ENCODE data around the gene LARP4B.
"Not testable (repeated sequence)": the region's sequence is repeated elsewhere in the genome, so short reads cannot be mapped to it uniquely, and the experiment has no call there.

The LARP4B gene

DNA sequence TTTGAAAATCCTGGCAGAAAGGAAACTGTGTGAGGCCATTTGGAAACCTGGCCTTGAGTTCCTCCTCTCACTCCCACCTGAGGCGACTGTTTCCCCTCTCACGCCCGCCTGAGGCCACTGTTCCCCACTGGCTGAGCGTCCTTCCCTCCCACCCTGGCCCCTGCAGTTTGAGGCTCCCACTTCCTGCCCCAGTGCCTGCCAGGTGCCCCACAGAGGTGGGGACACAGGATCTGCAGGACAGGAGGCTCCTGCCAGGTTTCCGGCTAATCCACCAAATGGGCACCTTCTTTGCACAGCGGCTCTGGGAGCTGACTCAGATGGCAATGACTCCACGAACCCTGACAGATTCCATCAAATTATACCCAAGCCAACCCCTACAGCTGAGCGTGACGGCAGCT is 24.3 kb upstream of the LARP4B start:
- no peak for ATAC-seq

DNA sequence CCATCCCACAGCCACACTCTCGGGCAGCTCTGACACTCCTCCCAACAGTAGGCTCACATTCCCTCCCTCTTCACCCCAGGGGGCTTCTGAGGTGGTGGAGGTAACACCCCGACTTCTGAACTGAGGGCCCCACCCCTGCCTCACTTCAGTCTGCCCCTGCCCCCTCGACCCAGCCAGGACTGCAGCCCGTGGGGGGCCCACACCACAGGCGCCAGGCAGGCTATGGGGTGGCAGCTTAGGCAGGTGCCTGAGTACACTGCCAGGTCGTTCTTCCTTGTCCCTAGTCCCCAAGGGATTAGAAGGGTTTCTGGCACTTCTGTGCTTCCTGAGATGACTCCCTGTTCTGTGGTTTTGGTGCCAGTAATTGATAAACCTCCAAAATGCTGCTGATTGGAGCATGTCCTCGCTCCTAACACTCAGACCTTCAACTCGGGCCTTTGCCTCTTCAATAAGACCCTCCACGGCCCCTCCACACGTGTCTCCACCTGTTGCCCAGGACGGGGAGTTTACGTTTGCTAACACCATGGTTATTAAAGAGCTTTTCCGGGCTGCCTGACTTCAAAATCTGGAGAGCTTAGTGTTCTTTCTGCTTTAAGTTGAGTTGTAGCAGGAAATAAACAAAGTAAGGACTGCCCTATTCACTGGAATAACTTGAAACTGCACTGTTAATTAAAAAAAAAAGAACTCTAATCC is 23.8 kb upstream of the LARP4B start:
- no peak for ATAC-seq

GRCh38 chr10:954396-954795 is 22.9 kb upstream of the LARP4B start:
- no peak for ATAC-seq

- ATAC-seq, result no peak
Measured at GRCh38 chr10:953836-954235, 22.3 kb upstream of the LARP4B start.

DNA sequence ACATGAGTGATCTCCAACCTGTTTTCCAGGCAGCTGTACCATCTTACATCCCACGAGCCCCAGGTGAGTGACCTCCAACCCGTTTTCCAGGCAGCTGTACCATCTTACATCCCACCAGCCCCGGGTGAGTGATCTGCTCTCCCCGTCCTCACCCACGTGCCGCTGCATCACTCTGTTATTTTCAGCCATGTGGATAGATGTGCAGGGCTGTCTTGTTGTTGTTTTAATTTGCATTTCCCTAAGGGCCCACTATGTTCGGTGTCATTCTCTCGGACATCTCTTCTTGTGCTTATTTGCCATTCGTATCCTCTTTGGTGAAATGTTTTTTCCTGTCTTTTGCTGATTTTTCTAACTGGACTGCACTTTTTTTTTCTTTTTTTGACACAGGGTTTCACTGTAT is 17.9 kb upstream of the LARP4B start:
- ATAC-seq, result no peak

GRCh38 chr10:948347-948746 is 16.8 kb upstream of the LARP4B start:
- ATAC-seq, result no peak

- no peak for ATAC-seq
Measured at GRCh38 chr10:947881-948280, 16.4 kb upstream of the LARP4B start.

DNA sequence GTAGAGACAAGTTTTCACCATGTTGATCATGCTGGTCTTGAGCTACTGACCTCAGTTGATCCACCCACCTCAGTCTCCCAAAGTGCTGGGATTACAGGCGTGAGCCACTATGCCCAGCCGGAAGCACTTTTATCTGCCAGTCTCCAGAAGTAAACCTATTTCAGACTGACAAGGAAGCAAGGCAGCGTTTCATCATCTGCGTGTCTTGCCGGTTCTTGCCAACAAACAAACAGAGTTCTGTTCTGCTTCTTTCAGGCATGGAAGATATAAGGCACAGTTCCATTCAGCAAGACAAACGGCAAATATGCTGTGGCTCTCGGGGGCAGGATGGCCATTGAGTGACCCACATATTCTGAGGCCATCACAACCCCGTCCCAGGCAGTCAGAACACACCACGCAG is 15.5 kb upstream of the LARP4B start:
- no peak for ATAC-seq

- ATAC-seq, result no peak
Measured at GRCh38 chr10:945778-946177, 14.3 kb upstream of the LARP4B start.

DNA sequence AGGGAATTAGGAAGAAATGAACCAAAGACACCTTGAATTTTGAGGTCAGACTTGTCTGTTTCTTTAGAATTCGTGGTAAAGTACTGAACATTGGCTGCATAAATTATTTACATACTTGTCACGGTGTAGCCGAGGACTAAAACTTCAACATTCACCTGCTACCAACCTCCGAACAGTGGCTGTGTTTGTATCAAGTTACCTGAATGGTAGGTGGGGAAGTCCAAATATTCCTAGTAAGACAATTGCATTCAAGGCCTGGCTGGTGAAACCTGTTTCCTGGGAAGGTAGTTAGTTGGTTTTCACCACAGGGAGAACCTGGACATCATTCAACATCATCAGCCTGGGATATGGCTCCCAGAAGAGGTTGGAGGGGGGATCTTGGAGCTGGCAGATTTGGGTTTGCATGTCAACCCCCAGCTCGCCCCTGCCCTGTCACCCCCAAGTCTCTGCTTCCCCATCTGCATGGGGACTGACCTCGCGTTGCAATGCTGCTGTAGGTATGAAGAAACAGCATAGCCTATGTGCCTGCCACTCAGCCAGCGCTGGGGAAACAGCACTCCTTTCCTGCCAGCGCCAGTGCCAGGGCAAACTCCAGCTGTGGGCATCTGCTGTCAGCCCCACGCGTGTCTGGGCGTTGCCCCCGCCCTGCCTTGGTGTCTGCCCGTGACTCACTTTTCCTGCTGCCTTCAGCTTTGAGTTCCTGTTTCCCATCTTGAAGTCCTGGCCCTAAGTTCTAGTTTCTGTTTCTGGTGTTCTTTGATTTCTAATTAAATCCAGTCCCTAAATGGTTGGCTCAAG is 12.7 kb upstream of the LARP4B start:
- peak; percentile 38 to 53 for ATAC-seq

DNA sequence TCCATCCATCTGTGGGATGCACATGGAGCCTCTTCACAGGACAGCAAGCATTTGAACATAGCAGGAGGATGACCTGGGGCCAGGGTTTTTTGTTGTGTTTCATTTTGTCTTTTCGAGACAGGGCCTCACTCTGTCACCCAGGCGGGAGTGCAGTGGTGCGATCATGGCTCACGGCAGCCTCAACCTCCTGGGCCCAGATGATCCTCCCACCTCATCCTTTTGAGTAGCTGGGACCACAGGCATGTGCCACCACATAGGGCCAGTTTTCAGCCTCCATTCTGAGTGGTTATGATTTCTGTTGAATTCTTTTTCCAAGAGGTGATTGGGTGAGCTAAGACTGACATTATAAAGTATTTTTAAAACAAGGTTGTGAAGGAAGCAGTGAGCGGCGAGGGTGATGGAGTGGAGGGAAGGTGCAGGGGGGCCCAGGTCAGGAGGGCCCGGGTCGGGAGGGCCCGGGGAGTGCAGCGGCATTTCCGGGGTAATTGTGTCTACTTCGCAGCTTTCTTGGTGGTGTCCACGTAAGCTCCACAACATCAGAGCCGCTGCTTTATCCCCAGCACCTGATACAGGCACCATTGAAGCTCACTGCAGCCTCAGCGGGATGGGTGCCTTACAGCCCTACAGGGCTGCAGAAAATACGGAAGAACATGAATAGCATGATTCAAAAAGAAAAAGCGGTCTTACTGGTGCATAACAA is 12.0 kb upstream of the LARP4B start:
- no peak for ATAC-seq

DNA sequence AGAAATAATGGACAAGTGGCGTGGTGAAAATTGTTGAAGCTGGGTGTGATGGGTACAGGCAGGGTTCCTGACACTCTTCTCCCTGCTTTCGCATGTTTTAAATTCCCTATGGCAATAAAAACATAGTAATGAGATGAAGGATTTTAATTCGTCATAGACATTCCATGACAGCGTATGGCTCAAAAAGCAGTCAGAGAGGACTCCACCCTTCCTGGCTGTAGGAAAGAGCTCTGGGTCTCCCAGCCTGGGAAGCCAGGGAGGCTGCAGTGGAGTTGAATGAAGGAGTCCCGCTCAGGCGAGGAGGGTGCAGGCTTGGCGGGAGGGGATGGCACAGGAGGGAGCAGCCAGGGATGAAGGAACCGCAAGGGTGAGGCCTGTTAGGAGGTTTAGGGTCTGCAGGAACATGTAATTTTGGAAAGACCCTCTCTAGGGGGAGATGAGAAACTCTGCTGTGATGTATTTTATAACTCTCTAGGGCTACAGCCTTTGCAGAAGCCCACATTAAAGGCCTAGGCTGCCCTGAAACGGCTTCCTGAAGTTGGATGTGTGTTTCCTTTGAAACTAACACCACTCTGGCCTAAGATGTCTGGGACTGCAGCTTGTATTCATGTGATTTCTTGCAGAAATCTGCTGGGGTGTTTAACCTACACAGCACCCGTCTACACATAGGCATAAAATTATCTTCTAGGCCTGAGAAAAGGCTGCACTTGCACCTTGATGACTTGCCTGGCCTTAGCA is 7.6 kb upstream of the LARP4B start:
- no peak for ATAC-seq

DNA sequence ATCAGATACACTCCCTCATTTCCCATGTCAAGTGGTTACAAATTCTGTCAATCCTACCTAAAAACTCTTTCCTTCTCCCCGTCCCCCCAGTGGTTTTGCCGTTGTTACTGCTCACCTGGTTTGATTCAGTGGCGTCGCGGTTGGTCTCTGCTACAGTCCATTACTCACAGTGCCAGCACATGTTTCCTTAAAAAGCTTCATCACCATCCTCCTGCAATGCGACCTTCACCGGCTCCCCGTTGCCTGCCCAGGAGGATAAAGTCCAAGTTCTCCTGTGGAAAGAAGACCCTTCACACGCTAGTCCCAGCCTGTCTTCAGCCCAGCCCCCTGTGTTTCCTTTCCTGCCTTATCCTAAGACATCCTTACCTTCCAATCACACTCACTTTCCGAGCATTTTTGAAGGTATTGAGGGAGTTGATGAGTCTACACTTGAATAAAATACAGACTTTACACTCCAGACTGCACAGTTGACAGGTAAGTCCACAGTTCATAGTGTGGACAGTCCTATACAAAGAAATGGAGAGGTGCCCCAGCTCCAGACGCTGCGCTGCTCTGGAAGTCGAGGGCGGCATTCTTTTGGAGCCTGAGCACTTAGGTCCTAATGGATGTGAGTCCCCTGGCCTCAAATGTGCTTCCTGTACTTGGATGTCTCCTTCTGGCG is 3.4 kb upstream of the LARP4B start:
- ATAC-seq, result no peak

- not testable (repeated sequence) for ATAC-seq
Measured at GRCh38 chr10:934165-934564, 2.7 kb upstream of the LARP4B start.

DNA sequence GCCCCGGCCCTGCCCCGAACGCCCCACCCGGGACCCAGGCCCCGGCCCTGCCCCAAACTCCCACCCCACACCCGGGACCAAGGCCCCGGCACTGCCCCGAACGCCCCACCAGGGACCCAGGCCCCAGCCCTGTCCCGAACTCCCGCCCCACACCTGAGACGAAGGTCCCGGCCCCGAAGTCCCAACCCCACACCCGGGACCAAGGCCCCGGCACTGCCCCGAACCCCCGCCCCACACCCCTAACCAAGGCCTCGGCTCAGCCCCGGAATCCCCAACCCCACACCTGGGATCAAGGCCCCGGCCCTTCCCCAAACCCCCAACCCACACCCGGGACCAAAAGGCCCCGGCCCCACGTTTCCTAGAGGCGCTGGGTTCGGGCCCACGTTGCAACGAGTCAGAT is 1.1 kb upstream of the LARP4B start:
- ATAC-seq, result no peak

DNA sequence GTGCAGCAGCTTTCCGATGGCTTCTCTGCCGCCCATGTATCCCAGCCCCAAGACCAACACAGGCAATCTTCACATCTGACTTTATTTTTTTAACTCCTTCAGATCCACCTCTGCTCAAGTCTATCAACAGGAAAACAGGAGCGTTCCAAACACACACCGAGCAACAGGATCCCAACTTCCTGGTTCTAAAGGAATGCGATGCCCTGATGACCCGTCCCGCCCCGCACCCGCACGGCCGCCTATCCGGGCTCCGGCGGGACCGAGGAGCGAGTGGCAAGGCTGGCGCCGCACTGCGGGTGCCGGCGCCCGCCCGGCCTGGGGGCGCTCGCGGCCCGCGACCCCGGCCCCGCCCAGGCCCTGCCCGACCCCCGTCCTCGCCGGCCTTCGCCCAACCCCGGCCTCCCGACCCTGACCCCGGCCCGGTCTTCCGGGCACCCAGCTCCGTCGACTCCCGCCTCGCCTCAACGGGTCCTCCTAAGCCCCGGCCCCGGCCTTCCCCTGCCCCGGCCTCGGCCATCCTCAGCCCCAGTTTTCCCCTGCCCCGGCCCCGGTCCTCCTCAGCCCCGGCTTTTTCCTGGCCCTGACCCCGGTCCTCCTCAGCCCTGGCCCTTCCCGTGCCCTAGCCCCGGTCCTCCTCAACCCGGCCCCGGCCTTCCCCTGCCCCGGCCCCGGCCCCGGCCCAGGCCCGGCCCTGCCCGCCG is 730 bp downstream of the LARP4B start:
- no peak for ATAC-seq

DNA sequence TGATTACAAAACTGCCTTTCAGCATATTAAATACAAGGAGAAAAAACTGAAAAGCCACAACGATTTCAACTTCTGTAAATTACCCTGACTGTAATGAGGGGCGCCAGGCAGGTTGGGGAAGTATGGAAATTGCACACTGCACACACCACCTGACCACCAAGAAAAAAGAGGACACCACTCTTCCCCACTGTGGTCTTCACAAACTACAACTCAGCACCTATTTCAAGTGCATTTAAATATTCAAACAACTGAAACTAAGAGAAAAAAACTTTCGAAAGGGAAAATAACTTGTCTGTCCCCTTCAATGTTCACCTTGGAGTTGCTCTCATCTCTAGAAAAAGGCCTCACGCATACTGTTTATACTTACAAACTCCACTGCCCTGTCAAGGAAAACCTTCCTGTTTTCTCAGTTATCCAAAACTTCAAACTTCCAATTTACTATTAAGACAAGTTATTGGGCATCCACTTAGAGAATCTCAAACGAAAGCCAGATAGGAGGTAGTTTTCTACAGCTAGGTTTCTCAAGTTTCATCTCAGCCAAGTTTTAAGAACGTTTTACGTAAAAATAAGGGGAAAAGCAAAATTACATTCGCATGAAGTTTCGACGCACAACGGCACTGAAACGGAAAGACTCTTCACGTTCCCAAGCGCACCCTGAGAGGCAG is 1.4 kb downstream of the LARP4B start:
- no peak for ATAC-seq

- ATAC-seq, result no peak
Measured at GRCh38 chr10:927131-927530, 4.4 kb downstream of the LARP4B start.

DNA sequence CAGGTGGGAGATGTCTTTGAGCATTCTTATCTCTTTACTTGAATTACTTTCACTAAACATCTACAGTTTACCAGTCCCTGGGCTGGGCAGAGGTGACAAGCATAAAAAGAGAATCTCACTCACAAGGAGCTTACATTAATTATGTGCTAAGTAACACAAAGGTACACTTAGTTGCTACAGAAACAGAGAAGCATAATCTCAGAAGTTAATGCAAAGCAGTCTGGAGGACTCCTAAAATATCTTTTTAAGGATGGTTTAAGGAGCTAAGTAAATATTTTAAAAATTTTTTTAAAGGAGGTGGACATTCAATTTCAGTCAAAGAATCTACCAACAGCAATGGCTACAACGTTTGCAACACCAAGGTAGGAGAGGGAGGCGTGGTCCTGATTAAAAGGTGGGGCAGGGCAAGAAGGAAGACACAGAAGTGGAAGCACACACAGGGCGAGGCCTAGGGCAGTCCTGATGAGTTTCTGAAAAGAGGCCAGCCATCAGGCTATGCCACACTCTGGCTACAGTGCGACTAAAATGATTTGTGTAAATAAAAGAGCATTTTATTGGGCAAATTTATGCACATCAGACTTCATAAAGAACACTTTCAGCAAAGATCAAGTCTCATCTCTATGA is 5.3 kb downstream of the LARP4B start:
- no peak for ATAC-seq

DNA sequence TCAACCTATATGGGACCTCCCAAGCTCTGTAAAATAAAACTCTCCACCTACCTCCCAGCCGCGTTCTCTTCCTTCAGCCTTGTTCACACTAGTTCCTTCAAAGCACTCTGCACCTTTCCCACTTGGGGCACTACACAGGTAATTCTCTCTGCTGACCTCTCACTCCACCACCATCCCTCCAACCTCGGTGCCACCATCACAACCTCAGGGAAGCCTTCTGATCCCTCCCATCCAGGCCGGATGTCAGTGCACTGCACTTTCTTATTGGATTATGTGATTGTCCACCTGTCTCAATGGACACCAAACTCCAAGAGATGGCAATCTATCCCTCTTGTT is 7.0 kb downstream of the LARP4B start:
- ATAC-seq, result no peak

All from activated CD4-positive, CD25-positive, alpha-beta regulatory T cell treated with anti-CD3 and anti-CD28 coated beads, Interleukin-2, amount 50 U/mL, for 24 hours (primary cell).